Glutamatergic neuron (in vitro differentiated cells): Measurements from ENCODE around the gene PMEL. TPM values are rescaled to one million over a fixed set of nuclear protein-coding genes. Genes with fewer than 3 reads are reported as not detected.

Experiments used
- DNase-seq: peaks from one replicate; pipeline ENCODE4 v3.0.0; 2022
- H3K27ac Mint-ChIP-seq: one replicate; pipeline ENCODE4 v1.8.0; 2020; ENCODE audit warnings: mild to moderate bottlenecking, mixed read lengths, inconsistent platforms; ENCODE audit not compliant: unreplicated experiment
- H3K27me3 Mint-ChIP-seq: one replicate; pipeline ENCODE4 v1.8.0; 2020; ENCODE audit warnings: mild to moderate bottlenecking, moderate library complexity, mixed read lengths, inconsistent platforms; ENCODE audit not compliant: unreplicated experiment
- H3K36me3 Mint-ChIP-seq: one replicate; pipeline ENCODE4 v1.8.0; 2020; ENCODE audit warnings: mild to moderate bottlenecking, mixed read lengths, inconsistent platforms; ENCODE audit not compliant: unreplicated experiment
- H3K4me1 Mint-ChIP-seq: one replicate; pipeline ENCODE4 v1.8.0; 2020; ENCODE audit warnings: mild to moderate bottlenecking, low read depth, mixed read lengths, inconsistent platforms; ENCODE audit not compliant: unreplicated experiment
- H3K4me3 Mint-ChIP-seq: one replicate; pipeline ENCODE4 v1.8.0; 2020; ENCODE audit warnings: mild to moderate bottlenecking, mixed read lengths, inconsistent platforms; ENCODE audit not compliant: unreplicated experiment
- H3K9me3 Mint-ChIP-seq: one replicate; pipeline ENCODE4 v1.8.0; 2020; ENCODE audit warnings: mild to moderate bottlenecking, moderate library complexity, mixed read lengths, inconsistent platforms; ENCODE audit not compliant: unreplicated experiment
- total RNA-seq: library from RNA; stranded (reverse); fragmentation: NEBNext Ultra II Directional; extraction: Animal tissue kit (Norgen Biotek cat#: 25700); gene quantifications from one replicate; pipeline ENCODE4 v1.2.1, GENCODE V29; 2021; ENCODE audit not compliant: unreplicated experiment
- TF ChIP-seq, protein P1 (sequence below): fragments of 200-600 bp; sonication (generic); IDR thresholded peaks from one replicate; pipeline ENCODE4 v1.5.0; 2021; ENCODE audit not compliant: partially characterized antibody, unreplicated experiment

Gene PMEL
- total RNA-seq, 1 donor from 2014 or later: 851 TPM

DNA sequence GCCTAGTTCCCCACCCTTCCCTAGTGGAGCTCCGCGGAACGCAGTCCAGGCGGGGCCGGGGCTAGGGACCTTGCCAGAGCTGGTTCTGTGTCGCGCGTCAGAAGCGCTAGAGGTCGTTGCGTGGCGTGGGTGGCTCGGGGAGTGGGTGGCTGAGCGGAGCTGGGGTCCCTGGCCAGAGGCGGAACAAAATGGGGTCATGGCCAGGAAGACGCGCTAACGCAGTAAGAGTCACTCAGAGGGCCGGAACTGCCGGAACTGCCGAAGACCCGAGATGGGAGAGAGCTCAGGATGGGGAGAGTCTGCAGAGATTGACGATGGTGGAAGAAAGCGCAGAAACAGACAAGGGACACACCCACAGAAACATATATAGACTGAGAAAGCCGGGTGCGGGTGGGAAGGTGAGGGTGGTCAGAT lies 30.1 kb downstream of the PMEL start:
- Mint-ChIP-seq H3K27me3 (peaks cover 8% of the 10 kb centered on the region), H3K4me3 (peak overlapping the region; percentile 5), H3K27ac (peak overlapping the region; percentile 63), H3K4me1 (peaks cover 52% of the 10 kb centered on the region), H3K9me3 (peaks cover 11% of the 10 kb centered on the region), H3K36me3 (no peaks in the 10 kb centered on the region)
- TF ChIP-seq, protein P1, sequence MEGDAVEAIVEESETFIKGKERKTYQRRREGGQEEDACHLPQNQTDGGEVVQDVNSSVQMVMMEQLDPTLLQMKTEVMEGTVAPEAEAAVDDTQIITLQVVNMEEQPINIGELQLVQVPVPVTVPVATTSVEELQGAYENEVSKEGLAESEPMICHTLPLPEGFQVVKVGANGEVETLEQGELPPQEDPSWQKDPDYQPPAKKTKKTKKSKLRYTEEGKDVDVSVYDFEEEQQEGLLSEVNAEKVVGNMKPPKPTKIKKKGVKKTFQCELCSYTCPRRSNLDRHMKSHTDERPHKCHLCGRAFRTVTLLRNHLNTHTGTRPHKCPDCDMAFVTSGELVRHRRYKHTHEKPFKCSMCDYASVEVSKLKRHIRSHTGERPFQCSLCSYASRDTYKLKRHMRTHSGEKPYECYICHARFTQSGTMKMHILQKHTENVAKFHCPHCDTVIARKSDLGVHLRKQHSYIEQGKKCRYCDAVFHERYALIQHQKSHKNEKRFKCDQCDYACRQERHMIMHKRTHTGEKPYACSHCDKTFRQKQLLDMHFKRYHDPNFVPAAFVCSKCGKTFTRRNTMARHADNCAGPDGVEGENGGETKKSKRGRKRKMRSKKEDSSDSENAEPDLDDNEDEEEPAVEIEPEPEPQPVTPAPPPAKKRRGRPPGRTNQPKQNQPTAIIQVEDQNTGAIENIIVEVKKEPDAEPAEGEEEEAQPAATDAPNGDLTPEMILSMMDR: no peak
- no peak for DNase-seq

DNA sequence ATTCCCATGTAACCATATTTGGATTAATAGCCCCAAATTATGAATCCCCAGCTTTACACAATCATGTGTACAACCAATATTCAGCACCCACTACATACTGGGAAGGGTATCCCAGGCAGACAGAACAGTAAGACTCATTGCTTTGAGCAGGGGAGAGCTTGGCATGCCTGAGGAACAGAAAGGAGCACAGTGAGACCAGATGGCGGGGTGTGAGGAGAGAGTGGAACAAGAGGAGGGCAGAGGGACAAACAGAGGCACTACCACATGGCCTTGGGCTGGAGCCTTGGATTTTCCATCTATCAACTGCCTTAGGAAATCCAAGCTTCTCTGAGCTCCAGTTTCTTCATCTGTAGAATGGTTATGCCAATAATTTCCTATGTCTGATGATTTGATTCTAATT lies 31.1 kb downstream of the PMEL start:
- Mint-ChIP-seq H3K27me3 (peaks cover 9% of the 10 kb centered on the region), H3K4me3 (peak overlapping the region; percentile 64), H3K36me3 (no peaks in the 10 kb centered on the region), H3K4me1 (peaks cover 48% of the 10 kb centered on the region), H3K9me3 (peaks cover 13% of the 10 kb centered on the region), H3K27ac (peak overlapping the region; percentile 83)
- TF ChIP-seq, protein P1: no peak
- no peak for DNase-seq

DNA sequence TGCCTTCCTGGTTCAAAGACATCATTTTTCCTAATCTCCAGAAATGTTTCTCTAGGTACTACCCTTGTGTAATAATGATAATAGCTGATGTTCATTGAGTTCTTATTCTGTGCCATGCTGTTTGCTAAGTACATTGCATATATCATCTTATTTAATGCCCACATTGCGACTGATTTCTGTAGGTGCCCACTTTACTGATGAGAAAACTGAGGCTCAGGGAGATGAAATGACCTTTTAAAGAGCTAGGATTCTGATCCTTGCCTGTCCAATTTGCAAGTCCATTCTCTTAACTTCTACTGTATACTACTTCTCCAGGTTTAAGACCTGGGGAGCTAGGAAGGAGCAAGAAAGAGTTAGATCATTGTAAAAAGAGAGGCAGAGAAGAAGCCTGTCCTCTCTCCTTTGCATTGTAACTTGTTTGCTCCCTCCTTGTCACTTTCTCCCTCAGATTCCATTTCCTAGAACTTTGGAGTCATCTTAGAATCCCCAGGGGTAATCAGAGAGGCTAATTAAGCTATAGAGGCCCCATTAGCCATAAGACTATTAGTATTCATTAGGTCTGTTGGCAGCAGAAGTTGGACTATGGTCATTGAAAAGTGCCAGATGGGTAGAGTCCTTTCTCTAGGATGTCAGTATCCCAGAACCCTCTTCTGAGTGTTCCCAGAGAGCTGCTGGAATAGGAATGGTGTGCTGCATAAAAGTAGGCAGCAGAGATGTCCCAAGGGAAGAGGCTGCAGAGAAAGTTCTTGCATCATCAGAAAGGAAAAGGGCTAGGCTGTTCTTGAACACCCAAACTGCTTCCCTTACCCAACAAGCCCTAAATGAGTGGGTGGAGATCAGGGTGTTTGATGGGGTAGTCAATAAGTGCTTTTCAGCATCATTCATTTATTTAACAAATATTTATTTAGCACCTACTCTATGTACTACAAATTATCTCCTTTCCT lies 31.8 kb downstream of the PMEL start:
- H3K36me3 Mint-ChIP-seq: no peaks in the 10 kb centered on the region
- H3K27me3 Mint-ChIP-seq: peaks cover 9% of the 10 kb centered on the region
- peak overlapping the region; percentile 83 for H3K27ac Mint-ChIP-seq
- H3K4me1 Mint-ChIP-seq: peaks cover 47% of the 10 kb centered on the region
- peak overlapping the region; percentile 64 for H3K4me3 Mint-ChIP-seq
- DNase-seq: no peak
- TF ChIP-seq, protein P1: no peak
- H3K9me3 Mint-ChIP-seq: peaks cover 12% of the 10 kb centered on the region

DNA sequence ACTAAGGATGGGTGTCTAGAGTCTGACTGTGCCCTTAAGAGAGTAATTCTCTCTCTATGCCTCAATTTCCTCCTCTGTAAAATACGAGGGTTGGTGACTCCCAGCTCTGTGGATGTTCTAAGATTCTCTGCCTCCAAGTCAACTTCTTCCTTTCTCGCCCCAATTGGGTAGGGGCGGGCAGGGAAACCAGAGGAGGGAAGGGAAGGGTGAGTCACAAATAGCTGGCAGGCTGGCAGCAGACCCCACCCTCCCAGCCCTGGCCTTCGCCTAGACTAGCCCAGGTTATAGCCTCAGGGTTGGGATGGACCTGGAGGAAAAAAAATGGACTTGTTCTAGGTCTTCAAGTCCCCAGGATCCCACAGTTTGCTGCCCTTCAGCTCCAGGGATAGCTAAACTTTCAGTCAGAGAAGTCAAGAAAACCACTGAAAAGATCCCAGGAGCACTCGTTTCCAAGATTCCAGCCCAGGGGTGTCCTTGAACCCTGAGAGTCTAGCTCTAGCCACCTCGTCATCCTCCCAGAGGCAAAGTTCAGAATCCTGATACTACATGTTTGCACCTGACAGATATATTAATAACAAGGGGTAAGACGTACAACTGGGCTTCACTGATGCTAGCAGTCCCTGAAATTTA lies 32.6 kb downstream of the PMEL start:
- peaks cover 11% of the 10 kb centered on the region for H3K9me3 Mint-ChIP-seq
- TF ChIP-seq, protein P1: no peak
- DNase-seq: no peak
- peak overlapping the region; percentile 14 for H3K27ac Mint-ChIP-seq
- H3K4me1 Mint-ChIP-seq: peaks cover 47% of the 10 kb centered on the region
- H3K36me3 Mint-ChIP-seq: no peaks in the 10 kb centered on the region
- no peak overlapping the region for H3K4me3 Mint-ChIP-seq
- peaks cover 10% of the 10 kb centered on the region for H3K27me3 Mint-ChIP-seq

DNA sequence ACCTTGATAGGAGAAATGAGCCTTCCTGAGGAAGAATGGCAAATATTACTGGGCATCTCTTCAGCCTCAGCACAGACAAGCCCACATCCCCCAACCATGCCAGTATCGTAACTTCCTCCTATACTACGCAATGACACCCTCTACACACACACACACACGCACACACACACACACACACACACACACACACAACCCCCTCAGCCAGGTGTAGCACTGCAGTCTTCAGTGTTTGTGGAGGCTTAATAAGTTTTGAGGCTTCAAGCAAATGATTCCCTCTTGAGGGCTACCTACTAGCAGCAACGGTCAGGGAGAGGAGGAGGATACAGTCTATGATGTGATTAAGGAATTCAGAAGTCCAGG lies 33.3 kb downstream of the PMEL start:
- Mint-ChIP-seq H3K4me3 (peak overlapping the region; percentile 88), H3K4me1 (peaks cover 47% of the 10 kb centered on the region), H3K9me3 (peaks cover 11% of the 10 kb centered on the region), H3K27me3 (peaks cover 10% of the 10 kb centered on the region), H3K27ac (peak overlapping the region; percentile 79), H3K36me3 (no peaks in the 10 kb centered on the region)
- TF ChIP-seq, protein P1: no peak
- no peak for DNase-seq
